Peyer's patch (tissue), 4 donors: Measurements from ENCODE around the gene IRS1. TPM values are rescaled to one million over a fixed set of nuclear protein-coding genes. Genes with fewer than 3 reads are reported as not detected.

ENCODE experiments used
- DNase-seq, 3 donors: peaks; one replicate each; pipeline ENCODE4 v3.0.0-alpha.2; 2017 to 2019
- H3K27ac ChIP-seq, 4 donors: fragments of 200-600 bp; sonication (generic); one replicate each; pipeline ENCODE4 v1.5.1; 2016 to 2019
- H3K27me3 ChIP-seq, 2 donors: fragments of 200-600 bp; sonication (generic); one replicate each; pipeline ENCODE4 v1.5.1; 2019
- H3K36me3 ChIP-seq, 3 donors: fragments of 200-600 bp; sonication (generic); one replicate each; pipeline ENCODE4 v1.5.1; 2016 to 2019
- H3K4me1 ChIP-seq, 4 donors: fragments of 200-600 bp; sonication (generic); one replicate each; pipeline ENCODE4 v1.5.1; 2016 to 2019
- H3K4me3 ChIP-seq, 4 donors: fragments of 200-600 bp; sonication (generic); 1 replicate in 3 of 4; 2 replicates in 1 of 4; pipeline ENCODE4 v1.5.1; 2016 to 2019; ENCODE audit warnings: mild to moderate bottlenecking in 1 of 4
- H3K9me3 ChIP-seq, 4 donors: fragments of 200-600 bp; sonication (generic); one replicate each; pipeline ENCODE4 v1.5.1; 2016 to 2019; ENCODE audit warnings: mild to moderate bottlenecking in 1 of 4
- CTCF ChIP-seq, 6 experiments: fragments of 450-650 bp in 4 of 6; fragments of 200-600 bp in 2 of 6; sonication (generic) in 1 of 6; IDR thresholded peaks; one replicate each; pipeline ENCODE4 v1.5.1; 2017 to 2019; ENCODE audit warnings: antibody characterized with exemption in 6 of 6, mild to moderate bottlenecking in 3 of 6, moderate library complexity in 1 of 6
- POLR2A ChIP-seq, 2 donors: fragments of 450-650 bp; IDR thresholded peaks; one replicate each; pipeline ENCODE4 v1.5.1; 2017; ENCODE audit warnings: antibody characterized with exemption in 2 of 2, mild to moderate bottlenecking in 2 of 2, moderate library complexity in 2 of 2
- total RNA-seq, 4 donors: library from RNA; depleted of rRNA; stranded (reverse); fragments of >200 nt; gene quantifications; one replicate each; pipeline ENCODE4 v1.1.0, GENCODE V29; 2016

IRS1 gene
- total RNA-seq, 4 donors from 2014 or later: 8.3 to 67.7 (median 22.5) TPM

GRCh38 chr2:226839951-226840350 lies 40.3 kb upstream of the IRS1 start:
- no peak for DNase-seq
- H3K9me3 ChIP-seq: no peaks in the 10 kb centered on the region

GRCh38 chr2:226839161-226839560 lies 39.5 kb upstream of the IRS1 start:
- Histone ChIP-seq H3K4me1 (peaks cover 0 to 20% (median 8%) of the 10 kb centered on the region in 4 donors), H3K27me3 (no peaks in the 10 kb centered on the region), H3K4me3 (no peak overlapping the region), H3K9me3 (no peaks in the 10 kb centered on the region), H3K36me3 (no peaks in the 10 kb centered on the region), H3K27ac (peak overlapping the region in 3 of 4 donors; percentile 22 to 63 (median 44))
- TF ChIP-seq POLR2A (IDR thresholded peaks at IDR 0.05) (no peak), CTCF (IDR thresholded peaks at IDR 0.05) (no peak)
- DNase-seq: no peak

More at GRCh38 chr2:226839951-226840350, 40.3 kb upstream of the IRS1 start:
- Histone ChIP-seq H3K4me1 (peaks cover 0 to 15% (median 6%) of the 10 kb centered on the region in 4 donors), H3K27me3 (no peaks in the 10 kb centered on the region), H3K27ac (peak overlapping the region in 2 of 4 donors; percentile 44 to 63), H3K4me3 (no peak overlapping the region), H3K36me3 (no peaks in the 10 kb centered on the region)
- TF ChIP-seq POLR2A (IDR thresholded peaks at IDR 0.05) (no peak), CTCF (IDR thresholded peaks at IDR 0.05) (no peak)

GRCh38 chr2:226838722-226839121 lies 39.1 kb upstream of the IRS1 start:
- no peaks in the 10 kb centered on the region for H3K27me3 ChIP-seq
- H3K4me1 ChIP-seq: peaks cover 0 to 20% (median 8%) of the 10 kb centered on the region in 4 donors
- H3K27ac ChIP-seq: peak overlapping the region in 3 of 4 donors; percentile 22 to 99 (median 63)
- H3K9me3 ChIP-seq: no peaks in the 10 kb centered on the region
- H3K36me3 ChIP-seq: no peaks in the 10 kb centered on the region
- TF ChIP-seq POLR2A (IDR thresholded peaks at IDR 0.05) (no peak), CTCF (IDR thresholded peaks at IDR 0.05) (no peak)
- DNase-seq: no peak
- no peak overlapping the region for H3K4me3 ChIP-seq

- Histone ChIP-seq H3K4me3 (no peak overlapping the region), H3K4me1 (peaks cover 0 to 20% (median 8%) of the 10 kb centered on the region in 4 donors), H3K9me3 (no peaks in the 10 kb centered on the region), H3K27me3 (no peaks in the 10 kb centered on the region), H3K27ac (peak overlapping the region; percentile 98 to 100 (median 99)), H3K36me3 (no peaks in the 10 kb centered on the region)
- DNase-seq: no peak
- TF ChIP-seq CTCF (IDR thresholded peaks at IDR 0.05) (no peak), POLR2A (IDR thresholded peaks at IDR 0.05) (no peak)
These were observed 38.4 kb upstream of the IRS1 start for GRCh38 chr2:226837787-226838603.

- H3K27me3 ChIP-seq: no peaks in the 10 kb centered on the region
- no peak overlapping the region for H3K4me3 ChIP-seq
- H3K4me1 ChIP-seq: peaks cover 0 to 20% (median 8%) of the 10 kb centered on the region in 4 donors
- peak overlapping the region; percentile 98 to 100 (median 99) for H3K27ac ChIP-seq
- TF ChIP-seq POLR2A (IDR thresholded peaks at IDR 0.05): no peak
- TF ChIP-seq CTCF (IDR thresholded peaks at IDR 0.05): no peak
- no peak for DNase-seq
- no peaks in the 10 kb centered on the region for H3K9me3 ChIP-seq
- H3K36me3 ChIP-seq: no peaks in the 10 kb centered on the region
These were observed 37.7 kb upstream of the IRS1 start for GRCh38 chr2:226837334-226837733.
